ENCODE measurements around the gene IFT25.

GRCh38 chr1:53895421-53895820 lies 50.1 kb downstream of the IFT25 start:
- TF ChIP-seq CTCF (IDR thresholded peaks at IDR 0.05; ENCODE audit: extremely low read depth in 1 of 2, insufficient read depth in 1 of 2, low read depth in 1 of 2, low read length in 2 of 2) (no peak), POLR2A (IDR thresholded peaks at IDR 0.05; ENCODE audit: low read depth, low read length) (no peak), MYC (IDR thresholded peaks at IDR 0.05; ENCODE audit: low read depth, low read length) (no peak), EZH2 (IDR thresholded peaks at IDR 0.05; ENCODE audit: borderline replicate concordance, low read depth, low read length, severe bottlenecking) (no peak), MAX (IDR thresholded peaks at IDR 0.05; ENCODE audit: insufficient read depth, insufficient read length) (no peak)

Measured in endothelial cell of umbilical vein (primary cell).